Activated naive CD4-positive, alpha-beta T cell treated with anti-CD3 and anti-CD28 coated beads, Interleukin-2, amount 50 U/mL, for 24 hours (primary cell): ENCODE data around the gene CDK1.

Source experiments
- H3K27ac Mint-ChIP-seq: one replicate; pipeline ENCODE4 v1.8.0; 2021; ENCODE audit warnings: mild to moderate bottlenecking, mixed read lengths
- H3K27me3 Mint-ChIP-seq: one replicate; pipeline ENCODE4 v1.8.0; 2021; ENCODE audit warnings: mixed read lengths
- H3K36me3 Mint-ChIP-seq: one replicate; pipeline ENCODE4 v1.8.0; 2021; ENCODE audit warnings: mixed read lengths
- H3K4me1 Mint-ChIP-seq: one replicate; pipeline ENCODE4 v1.8.0; 2021; ENCODE audit warnings: mixed read lengths
- H3K4me3 Mint-ChIP-seq: one replicate; pipeline ENCODE4 v1.8.0; 2021; ENCODE audit warnings: mild to moderate bottlenecking, mixed read lengths
- H3K9me3 Mint-ChIP-seq: one replicate; pipeline ENCODE4 v1.8.0; 2021; ENCODE audit warnings: mixed read lengths

CDK1 gene

DNA sequence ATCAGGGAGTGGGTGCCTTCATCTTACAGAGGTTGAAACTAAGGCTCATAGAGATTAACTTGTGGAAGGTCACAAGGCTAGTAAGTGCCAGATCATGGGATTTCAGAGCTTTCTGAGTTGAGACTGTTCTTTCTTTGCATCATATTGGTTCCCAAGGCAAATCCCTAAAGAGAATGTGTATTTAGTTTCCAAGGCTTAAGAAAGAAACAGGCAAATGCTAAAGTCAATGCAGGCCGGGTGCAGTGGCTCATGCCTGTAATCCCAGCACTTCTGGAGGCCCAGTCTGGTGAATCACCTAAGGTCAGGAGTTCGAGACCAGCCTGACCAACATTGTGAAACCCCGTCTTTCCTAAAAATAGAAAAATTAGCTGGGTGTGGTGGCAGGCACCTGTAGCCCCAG is 19.8 kb downstream of the CDK1 start:
- Mint-ChIP-seq H3K4me1 (no peaks in the 10 kb centered on the region), H3K4me3 (no peak overlapping the region), H3K27me3 (no peaks in the 10 kb centered on the region), H3K27ac (no peak overlapping the region), H3K36me3 (no peaks in the 10 kb centered on the region), H3K9me3 (no peaks in the 10 kb centered on the region)

DNA sequence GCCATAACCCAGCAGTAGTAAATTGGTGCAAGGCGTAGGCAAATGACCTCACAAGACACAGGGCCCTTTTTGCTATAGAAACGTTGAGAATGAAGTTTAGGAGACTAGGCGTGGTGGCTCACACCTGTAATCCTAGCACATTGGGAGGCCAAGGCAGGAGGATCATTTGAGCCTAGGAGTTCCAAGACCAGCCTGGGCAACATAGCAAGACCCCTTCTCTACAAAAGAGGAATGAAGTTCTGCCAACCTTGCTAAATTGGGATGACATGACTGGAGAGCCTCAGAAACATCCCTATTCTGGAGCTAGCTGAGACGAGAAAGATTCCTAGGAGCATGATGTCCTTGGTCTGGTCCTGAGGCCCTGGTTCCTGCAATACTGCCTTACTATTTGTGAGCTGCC is 20.6 kb downstream of the CDK1 start:
- no peaks in the 10 kb centered on the region for H3K9me3 Mint-ChIP-seq
- H3K27me3 Mint-ChIP-seq, result no peaks in the 10 kb centered on the region
- H3K27ac Mint-ChIP-seq, result no peak overlapping the region
- no peak overlapping the region for H3K4me3 Mint-ChIP-seq
- no peaks in the 10 kb centered on the region for H3K36me3 Mint-ChIP-seq
- H3K4me1 Mint-ChIP-seq, result no peaks in the 10 kb centered on the region

DNA sequence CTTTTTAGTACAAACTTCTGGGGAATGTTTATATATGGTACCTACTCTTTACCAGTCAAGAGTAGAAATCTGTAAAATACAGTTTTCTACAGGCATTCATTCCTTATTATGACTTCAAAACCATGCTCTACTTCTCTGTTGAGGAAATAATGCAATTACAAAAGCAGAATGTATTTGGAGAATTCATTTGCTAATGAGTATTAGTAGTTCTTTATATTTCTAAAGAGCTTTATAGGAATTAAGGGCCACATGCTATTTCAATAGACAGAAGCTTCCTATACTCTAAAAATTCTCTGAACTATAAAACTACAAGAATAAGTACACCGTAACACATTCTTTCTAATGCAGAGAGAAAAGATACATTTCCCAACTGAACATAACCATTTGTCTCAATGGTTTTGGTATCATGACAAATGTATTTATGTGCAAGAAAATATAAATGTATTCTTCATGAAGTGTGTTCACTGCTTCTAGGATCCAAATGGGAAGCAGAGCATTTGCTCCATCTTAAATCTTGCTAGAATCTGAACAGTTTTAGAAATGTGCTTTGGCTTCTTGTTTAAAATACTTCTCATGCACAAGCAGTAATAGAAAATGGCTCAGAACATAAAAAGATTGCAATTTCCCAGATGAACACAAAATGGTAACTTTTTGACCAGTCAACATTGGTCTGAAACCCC is 21.8 kb downstream of the CDK1 start:
- H3K36me3 Mint-ChIP-seq, result no peaks in the 10 kb centered on the region
- H3K27ac Mint-ChIP-seq, result no peak overlapping the region
- H3K9me3 Mint-ChIP-seq, result no peaks in the 10 kb centered on the region
- H3K27me3 Mint-ChIP-seq, result no peaks in the 10 kb centered on the region
- H3K4me3 Mint-ChIP-seq, result no peak overlapping the region
- no peaks in the 10 kb centered on the region for H3K4me1 Mint-ChIP-seq

DNA sequence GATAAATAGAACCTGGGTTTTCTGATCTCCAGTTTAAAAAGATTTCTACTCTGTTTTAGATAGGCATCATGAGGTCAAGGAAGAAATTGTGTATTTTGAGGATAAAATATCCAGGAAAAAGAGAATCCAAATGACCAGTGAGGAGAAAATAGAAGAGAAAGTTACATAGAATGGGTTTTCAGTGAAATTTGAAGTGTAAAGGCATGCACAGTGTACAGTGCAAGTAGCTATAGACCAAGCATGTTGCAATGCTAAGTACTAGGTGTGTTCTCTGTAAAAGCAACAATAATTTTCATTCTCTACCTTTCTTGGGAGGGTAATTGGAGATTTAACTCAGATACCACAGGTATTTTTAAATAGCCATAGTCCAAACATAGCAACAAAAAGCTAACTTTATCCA is 22.6 kb downstream of the CDK1 start:
- no peak overlapping the region for H3K27ac Mint-ChIP-seq
- no peak overlapping the region for H3K4me3 Mint-ChIP-seq

DNA sequence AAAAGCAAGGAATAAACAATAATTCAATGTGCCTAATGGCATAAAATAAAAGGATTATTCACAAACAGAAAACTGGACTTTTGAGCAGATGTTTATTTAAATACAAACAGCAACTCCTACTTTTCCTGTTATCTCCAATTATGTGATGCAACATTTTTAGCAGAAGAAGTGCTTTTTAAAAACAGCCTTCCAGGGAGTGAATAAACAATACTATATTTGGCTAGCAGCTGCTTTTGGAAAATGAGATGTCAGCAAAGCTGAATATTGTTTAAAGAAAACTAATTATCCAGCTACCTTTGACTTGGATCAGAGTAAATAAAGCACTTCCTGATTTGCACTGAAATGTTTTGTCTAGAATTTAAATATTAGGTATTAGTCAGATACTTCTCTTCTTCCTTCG is 23.2 kb downstream of the CDK1 start:
- Mint-ChIP-seq H3K9me3 (no peaks in the 10 kb centered on the region), H3K27ac (no peak overlapping the region), H3K36me3 (no peaks in the 10 kb centered on the region), H3K4me1 (no peaks in the 10 kb centered on the region), H3K4me3 (no peak overlapping the region), H3K27me3 (no peaks in the 10 kb centered on the region)

More for the DNA sequence above, 22.6 kb downstream of the CDK1 start:
- no peaks in the 10 kb centered on the region for H3K27me3 Mint-ChIP-seq
- no peaks in the 10 kb centered on the region for H3K4me1 Mint-ChIP-seq
- H3K9me3 Mint-ChIP-seq, result no peaks in the 10 kb centered on the region
- H3K36me3 Mint-ChIP-seq, result no peaks in the 10 kb centered on the region

DNA sequence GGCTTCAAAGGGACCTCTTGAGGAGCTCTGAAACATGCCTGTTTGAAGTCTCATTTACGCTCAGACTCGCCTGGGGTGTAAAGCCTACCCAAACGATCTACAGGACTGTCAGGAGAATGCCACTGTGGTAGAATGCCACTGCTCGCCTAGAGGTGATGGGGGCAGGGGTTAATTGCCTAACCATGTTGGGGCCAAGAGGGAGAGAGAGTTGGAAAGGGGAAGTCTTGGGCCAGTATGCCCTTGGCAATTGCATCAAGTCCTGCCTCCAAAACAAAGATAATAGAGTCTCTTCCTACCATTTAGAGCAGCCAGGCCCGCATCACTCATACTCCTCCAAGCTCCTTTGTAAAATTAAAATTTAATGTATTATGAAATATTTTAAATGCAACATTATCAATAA is 25.2 kb downstream of the CDK1 start:
- H3K27me3 Mint-ChIP-seq, result no peaks in the 10 kb centered on the region
- no peak overlapping the region for H3K27ac Mint-ChIP-seq
- H3K36me3 Mint-ChIP-seq, result no peaks in the 10 kb centered on the region
- H3K4me1 Mint-ChIP-seq, result no peaks in the 10 kb centered on the region
- H3K4me3 Mint-ChIP-seq, result no peak overlapping the region
- H3K9me3 Mint-ChIP-seq, result no peaks in the 10 kb centered on the region

DNA sequence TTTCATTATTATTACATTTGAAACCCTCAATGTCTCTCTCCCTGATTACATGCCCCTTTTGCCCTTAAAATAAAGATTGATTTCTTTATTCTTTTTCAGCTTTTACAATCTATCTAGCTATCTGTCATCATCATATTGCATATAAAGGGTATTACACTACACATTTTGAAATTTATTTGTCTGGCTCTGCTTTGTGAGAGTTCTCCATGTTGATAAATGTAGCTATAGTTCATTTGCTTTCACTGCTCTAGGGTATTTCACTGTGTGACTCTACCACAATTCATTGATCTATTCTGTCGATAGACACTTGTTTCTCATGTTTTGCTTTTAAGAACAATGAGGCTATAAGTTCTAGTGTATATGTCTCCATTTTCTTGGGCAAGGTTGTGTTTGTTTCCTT is 25.6 kb downstream of the CDK1 start:
- Mint-ChIP-seq H3K36me3 (no peaks in the 10 kb centered on the region), H3K27me3 (no peaks in the 10 kb centered on the region), H3K4me1 (no peaks in the 10 kb centered on the region), H3K9me3 (no peaks in the 10 kb centered on the region), H3K27ac (no peak overlapping the region), H3K4me3 (no peak overlapping the region)

DNA sequence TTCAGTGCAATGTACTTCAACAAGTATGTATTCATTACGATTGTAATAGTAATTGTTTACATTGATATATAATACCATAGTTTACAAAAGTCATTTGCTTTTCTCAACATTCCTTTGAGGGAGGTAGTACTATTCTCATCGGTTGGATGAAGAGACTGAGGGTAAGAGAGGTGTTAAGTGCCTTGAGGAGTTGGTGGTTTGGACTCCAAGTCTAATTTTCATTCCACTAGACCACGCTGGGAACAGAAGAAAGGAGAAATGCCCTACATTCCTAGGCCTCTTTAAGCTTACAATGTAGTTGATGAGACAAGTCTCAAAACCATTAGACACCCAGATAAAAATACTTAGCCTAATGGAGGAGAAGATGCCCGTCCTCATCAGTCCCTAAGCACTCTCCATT is 28.6 kb downstream of the CDK1 start:
- H3K4me3 Mint-ChIP-seq, result no peak overlapping the region
- H3K4me1 Mint-ChIP-seq, result no peaks in the 10 kb centered on the region
- H3K36me3 Mint-ChIP-seq, result no peaks in the 10 kb centered on the region
- no peak overlapping the region for H3K27ac Mint-ChIP-seq
- H3K27me3 Mint-ChIP-seq, result no peaks in the 10 kb centered on the region
- no peaks in the 10 kb centered on the region for H3K9me3 Mint-ChIP-seq

DNA sequence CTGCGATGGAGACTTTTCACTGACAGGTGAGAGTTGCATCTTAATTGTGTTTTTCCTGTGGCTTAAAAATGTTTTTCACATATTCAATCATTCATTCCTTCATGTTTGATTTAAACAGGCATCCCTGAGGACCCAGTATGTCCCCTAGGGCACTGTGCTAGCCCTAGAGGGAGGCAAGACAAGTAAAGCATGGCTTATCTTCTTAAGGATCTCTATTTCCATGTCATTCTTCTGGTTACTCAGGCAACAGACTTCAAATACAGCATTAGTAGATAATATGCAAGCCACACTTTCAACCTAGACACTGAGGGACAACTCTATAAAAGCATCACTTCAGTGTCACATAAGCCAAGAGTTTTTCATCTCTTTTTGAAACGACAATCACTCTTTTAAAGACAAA is 29.2 kb downstream of the CDK1 start:
- Mint-ChIP-seq H3K27me3 (no peaks in the 10 kb centered on the region), H3K27ac (no peak overlapping the region), H3K36me3 (no peaks in the 10 kb centered on the region), H3K4me3 (no peak overlapping the region), H3K4me1 (no peaks in the 10 kb centered on the region), H3K9me3 (no peaks in the 10 kb centered on the region)

DNA sequence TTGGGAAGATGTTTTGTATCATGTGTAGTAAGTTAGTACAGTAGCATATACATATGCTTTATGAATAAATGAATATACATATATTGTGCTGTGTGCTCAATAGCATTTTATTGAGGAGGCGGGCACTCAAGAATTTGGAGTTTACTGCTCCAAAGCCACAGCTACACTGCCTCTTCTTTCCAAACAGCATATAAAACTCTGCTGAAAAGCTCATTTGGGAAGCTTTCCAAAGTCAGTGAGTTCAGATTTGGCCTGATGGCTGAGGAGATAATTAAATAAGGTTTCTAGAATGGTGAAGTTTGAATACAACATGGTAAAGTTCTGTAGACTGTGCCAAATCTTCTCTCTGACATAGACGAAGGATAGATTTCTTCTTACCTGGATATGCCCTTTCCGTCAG is 29.8 kb downstream of the CDK1 start:
- Mint-ChIP-seq H3K27me3 (no peaks in the 10 kb centered on the region), H3K27ac (no peak overlapping the region), H3K4me1 (no peaks in the 10 kb centered on the region), H3K36me3 (no peaks in the 10 kb centered on the region), H3K4me3 (no peak overlapping the region), H3K9me3 (no peaks in the 10 kb centered on the region)

DNA sequence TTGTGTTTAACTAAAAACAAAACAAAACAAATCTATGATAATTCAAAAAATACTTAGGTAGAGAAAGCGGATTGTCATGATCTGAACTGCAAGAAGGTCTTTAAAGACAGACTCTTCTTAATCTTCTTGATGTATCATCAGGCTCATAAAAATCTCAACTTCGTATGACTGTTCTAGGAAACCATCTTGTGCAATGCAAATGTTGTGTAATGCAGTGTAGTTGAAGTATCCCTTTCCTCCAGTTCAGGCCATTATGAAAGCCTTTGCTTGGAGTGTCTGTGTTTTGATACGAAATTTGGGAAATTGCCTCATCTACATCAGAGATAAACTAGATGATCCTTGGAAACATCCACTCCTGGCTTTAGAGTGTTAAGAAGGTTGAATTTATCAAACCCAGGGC is 30.9 kb downstream of the CDK1 start:
- Mint-ChIP-seq H3K36me3 (no peaks in the 10 kb centered on the region), H3K27ac (no peak overlapping the region), H3K4me1 (no peaks in the 10 kb centered on the region), H3K4me3 (no peak overlapping the region), H3K9me3 (no peaks in the 10 kb centered on the region), H3K27me3 (no peaks in the 10 kb centered on the region)

DNA sequence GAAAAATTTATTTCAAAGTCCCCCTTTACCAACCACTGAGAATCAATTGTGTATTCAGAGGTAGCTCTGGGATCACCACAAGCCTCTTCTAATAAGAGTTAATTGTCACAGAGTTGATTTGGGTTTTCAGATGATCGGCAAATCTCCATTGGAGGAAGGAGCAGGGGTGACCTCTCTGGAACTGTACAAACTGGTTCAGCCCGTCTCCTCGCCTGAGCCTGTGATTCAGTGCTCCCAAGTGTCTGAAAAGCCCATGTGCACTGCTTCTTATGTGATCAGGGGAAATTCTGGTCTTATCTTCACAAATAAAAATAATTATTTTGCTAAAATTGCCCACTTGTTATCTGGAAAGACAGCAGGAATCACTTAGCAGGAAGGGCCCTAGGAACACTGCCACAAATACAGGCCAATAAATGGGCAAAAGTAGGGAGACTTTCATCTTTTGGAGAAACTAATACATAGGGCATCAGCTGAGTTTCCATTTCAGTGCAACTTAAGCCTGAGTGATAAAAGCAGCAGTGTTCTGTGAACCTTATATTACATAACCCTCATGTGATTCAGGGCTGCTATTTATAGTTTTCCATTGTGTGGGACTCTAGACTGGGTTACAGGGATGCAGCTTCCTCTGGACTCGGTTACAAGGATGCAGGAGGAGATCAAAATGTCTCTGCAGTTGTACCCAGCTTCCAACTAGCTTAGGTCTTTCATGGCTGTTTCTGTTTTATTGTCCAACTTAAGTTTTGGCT is 32.3 kb downstream of the CDK1 start:
- H3K4me1 Mint-ChIP-seq, result no peaks in the 10 kb centered on the region
- H3K9me3 Mint-ChIP-seq, result no peaks in the 10 kb centered on the region
- no peak overlapping the region for H3K4me3 Mint-ChIP-seq
- no peaks in the 10 kb centered on the region for H3K36me3 Mint-ChIP-seq
- H3K27ac Mint-ChIP-seq, result no peak overlapping the region
- H3K27me3 Mint-ChIP-seq, result no peaks in the 10 kb centered on the region

DNA sequence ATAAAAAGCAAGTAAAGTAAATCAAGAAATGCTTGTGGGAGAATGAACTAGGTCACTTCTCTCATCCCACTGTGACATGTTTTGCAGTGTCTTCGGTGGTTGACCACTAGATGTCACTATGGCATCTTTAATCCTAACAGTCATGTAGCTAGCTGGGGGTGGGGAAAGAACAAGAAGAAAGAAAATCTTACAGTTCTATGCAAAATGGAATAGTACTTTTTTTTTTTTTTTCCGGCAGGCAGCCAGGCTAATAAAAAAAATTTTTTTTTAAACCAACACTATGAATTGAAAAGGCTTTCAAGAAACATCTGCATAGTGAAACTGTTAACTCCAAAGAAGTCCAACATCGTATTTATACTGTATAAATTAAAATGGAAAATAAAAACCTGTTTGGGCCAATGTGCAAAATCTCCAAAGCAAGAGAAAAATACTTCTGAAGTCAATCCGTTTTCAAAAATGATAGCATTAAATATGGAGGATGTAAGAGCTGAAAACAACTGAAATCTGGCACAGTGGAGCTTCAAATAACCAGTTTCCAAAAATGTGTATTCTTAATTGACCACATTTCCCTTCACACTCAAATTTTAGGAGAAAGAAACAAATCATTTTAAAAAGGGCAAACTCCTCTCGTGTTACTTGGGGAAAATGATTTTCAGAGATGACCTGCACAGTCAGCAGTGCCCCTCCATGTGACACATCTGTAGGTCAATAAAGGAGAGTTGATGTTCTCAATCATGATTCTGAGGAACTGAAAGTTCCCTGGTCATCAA is 38.5 kb downstream of the CDK1 start:
- Mint-ChIP-seq H3K27me3 (no peaks in the 10 kb centered on the region), H3K4me1 (no peaks in the 10 kb centered on the region), H3K36me3 (no peaks in the 10 kb centered on the region), H3K27ac (no peak overlapping the region), H3K4me3 (peak overlapping the region; percentile 7), H3K9me3 (no peaks in the 10 kb centered on the region)

DNA sequence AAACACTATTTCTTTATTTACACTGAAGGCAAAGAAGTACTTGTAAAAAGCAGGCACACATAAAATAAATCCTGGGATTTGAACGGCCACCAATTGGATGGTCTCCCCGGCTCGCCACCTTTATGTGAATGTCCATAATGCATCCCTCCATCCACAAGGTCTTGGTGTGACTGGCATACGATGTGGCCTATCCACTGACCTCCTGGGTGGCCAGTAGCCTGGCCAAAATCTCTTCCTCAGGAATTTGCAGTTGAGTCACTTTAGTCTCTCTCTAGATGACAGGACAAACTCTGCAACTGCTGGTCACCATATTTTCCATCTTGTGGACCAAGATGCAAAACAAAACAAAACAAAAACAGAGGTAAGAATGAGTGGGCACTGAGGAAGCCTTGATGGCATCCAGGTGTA is 39.1 kb downstream of the CDK1 start:
- Mint-ChIP-seq H3K27me3 (no peaks in the 10 kb centered on the region), H3K4me3 (no peak overlapping the region), H3K9me3 (no peaks in the 10 kb centered on the region), H3K27ac (no peak overlapping the region), H3K36me3 (no peaks in the 10 kb centered on the region), H3K4me1 (no peaks in the 10 kb centered on the region)

DNA sequence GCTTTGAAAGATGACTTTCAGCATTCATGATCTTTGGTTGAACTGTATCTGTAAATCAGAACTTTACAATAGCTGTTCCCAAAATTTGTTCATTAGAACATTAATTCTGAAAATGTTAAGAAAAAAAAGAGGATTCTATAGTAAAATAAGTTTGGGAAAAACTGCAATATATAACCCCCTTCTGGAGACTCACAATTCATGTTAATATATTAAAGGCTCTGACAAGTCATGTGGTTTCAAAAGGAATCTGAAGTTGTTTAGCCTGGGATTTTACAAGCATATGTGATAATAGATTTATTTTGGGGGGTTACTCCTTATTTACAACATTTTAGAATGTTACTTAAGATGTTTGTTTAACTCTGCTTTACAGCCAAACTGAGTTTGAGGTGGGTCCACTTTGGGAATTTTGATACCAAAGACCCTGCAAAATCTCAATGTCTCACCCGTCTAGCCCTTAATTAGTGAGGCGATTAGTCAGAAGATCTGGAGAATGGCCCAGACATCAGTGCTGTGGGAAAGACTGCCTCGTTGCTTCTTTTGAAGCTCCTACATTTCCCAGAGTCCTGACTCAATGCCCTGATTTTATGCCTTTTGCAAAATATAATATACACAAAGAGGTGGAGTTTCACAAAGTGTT is 40.0 kb downstream of the CDK1 start:
- Mint-ChIP-seq H3K9me3 (no peaks in the 10 kb centered on the region), H3K27me3 (no peaks in the 10 kb centered on the region), H3K27ac (no peak overlapping the region), H3K36me3 (no peaks in the 10 kb centered on the region), H3K4me1 (no peaks in the 10 kb centered on the region), H3K4me3 (no peak overlapping the region)

DNA sequence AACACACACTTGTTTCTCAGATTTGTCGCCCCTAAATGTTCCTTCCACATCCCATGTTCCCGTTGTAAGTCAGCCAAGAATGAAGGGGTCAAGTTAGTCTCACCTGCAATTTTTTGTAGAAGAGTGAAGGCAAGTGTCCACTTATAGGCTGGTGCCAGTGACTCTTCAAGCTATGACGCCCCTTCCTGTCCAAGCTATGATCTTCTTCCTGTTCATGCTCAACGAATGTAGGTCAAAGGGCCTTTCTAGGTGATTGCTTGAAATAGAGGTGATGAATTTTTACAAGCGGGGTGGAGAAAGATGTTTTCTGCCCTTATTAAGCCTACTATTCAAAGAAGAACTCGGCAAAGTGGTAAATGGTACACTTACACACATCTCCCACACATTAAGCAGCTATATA is 41.0 kb downstream of the CDK1 start:
- H3K9me3 Mint-ChIP-seq, result no peaks in the 10 kb centered on the region
- no peak overlapping the region for H3K4me3 Mint-ChIP-seq
- no peak overlapping the region for H3K27ac Mint-ChIP-seq
- no peaks in the 10 kb centered on the region for H3K27me3 Mint-ChIP-seq
- no peaks in the 10 kb centered on the region for H3K36me3 Mint-ChIP-seq
- H3K4me1 Mint-ChIP-seq, result no peaks in the 10 kb centered on the region
